ENCODE results near the gene DDX41.

Gene DDX41

DNA sequence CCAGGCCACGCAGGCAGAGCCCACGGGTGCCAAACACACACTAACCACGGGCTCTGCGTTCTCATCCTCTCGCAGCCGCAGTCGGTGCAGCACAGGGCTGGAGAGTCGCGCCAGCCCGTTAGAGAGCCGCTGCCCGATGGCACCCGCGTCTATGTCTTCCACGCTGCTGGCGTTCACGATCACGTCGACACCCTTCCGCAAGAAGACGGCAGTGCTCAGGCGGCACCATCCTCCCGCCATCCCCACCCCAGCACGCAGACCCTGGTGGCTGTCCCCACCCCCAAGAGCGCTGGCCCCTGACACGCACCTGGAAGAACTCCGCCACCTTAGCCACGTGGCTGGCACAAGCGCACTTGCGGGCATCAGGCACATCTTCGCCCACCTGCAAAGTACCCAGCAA lies 49.3 kb downstream of the DDX41 start:
- no peak for DNase-seq

DNA sequence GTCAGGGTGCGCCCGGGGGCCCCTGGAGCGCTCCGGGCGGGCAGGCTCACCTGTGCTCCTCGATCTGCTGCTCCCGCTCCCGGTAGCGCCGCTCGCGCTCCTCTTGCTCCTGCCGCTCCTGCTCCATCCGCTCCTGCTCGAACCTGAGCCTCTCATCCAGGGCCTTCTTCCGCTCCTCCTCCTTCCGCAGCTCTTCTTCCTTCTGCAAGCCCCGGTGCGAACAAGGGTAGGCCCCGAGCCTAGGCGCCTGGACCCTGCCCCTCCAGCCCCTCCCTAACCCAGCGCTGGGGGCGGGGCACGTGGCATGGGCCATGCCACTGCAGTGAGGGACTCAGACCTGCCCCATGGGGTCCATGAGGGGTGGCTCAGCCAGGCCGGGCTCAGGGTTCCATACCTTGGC lies 49.9 kb downstream of the DDX41 start:
- no peak for DNase-seq

DNA sequence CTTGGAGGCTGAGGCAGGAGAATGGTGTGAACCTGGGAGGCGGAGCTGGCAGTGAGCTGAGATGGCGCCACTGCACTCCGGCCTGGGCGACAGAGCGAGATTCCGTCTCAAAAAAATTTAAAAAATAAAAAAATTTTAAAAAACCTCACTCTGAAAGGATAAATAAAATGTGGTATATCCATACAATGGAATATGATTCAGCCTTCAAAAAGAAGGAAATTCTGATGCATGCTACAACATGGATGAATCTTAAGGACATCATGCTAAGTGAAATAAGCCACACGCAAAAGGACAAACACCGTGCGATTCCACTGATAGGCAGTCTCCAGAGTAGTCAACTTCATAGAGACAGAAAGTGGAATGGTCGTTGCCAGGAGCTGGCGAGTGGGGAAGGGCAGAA lies 51.7 kb downstream of the DDX41 start:
- no peak for DNase-seq

DNA sequence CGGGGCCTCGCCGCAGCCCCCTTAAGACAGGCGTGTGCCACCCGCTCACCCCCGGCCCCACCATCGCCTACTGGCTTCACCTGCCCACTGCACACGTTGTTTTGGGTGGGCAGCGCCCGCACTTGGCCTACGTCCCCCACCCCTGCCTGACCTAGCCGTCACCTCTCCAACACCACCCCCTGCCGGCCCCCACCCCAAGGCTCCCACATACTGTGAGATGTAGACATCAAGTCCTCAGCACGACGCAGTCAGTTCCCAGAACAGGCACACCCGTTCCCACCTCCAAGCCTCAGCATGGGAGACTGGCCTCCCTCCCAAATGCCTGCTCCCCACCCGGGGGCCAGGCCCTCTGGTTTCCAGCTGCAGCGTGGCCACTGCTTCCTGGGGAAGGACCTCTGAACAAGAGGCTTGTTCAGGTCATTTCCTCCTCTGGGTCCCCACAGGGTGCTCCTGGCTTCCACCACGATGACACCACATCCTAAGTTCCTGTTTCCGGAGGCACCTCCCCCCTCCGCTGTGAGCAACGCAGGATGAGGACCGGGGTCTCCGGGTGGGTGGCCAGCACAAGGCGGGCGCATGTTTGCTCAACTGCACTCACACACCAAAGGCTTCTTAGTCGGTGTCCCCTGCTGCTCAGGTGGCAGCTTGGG lies 54.6 kb downstream of the DDX41 start:
- DNase-seq, result no peak
